SH-SY5Y (cell line): ENCODE data around the gene ARPC2.

Experiments
- GATA2 ChIP-seq: IDR thresholded peaks from 2 replicates; pipeline ENCODE4 v1.6.1; 2011; ENCODE audit warnings: mild to moderate bottlenecking, low read depth, low read length
- GATA3 ChIP-seq: IDR thresholded peaks from 2 replicates; pipeline ENCODE4 v1.6.1; 2011; ENCODE audit warnings: low read depth, mild to moderate bottlenecking, low read length, moderate library complexity

Gene ARPC2

GRCh38 chr2:218216674-218217359 lies at the start of gene ARPC2:
Gene ARPC2, plus strand, starts transcription at chr2:218217189. Its CDS starts 282 bp downstream, at chr2:218217471.
- TF ChIP-seq GATA3 = no peak
- TF ChIP-seq GATA2 = no peak

GRCh38 chr2:218168016-218168415 lies 49.0 kb upstream of the ARPC2 start:
- TF ChIP-seq GATA2 = no peak
- TF ChIP-seq GATA3 = no peak

GRCh38 chr2:218168635-218169462 lies 48.1 kb upstream of the ARPC2 start:
- TF ChIP-seq GATA2 (no peak), GATA3 (no peak)

- TF ChIP-seq GATA2 = no peak
- no peak for TF ChIP-seq GATA3
These were observed 47.0 kb upstream of the ARPC2 start for GRCh38 chr2:218169757-218170546.

- TF ChIP-seq GATA3 (no peak), GATA2 (no peak)
These were observed 44.1 kb upstream of the ARPC2 start for GRCh38 chr2:218172845-218173244.

- no peak for TF ChIP-seq GATA3
- TF ChIP-seq GATA2 = no peak
These were observed 37.2 kb upstream of the ARPC2 start for GRCh38 chr2:218179782-218180181.

- TF ChIP-seq GATA2 (no peak), GATA3 (no peak)
These were observed 36.4 kb upstream of the ARPC2 start for GRCh38 chr2:218180467-218181114.

- TF ChIP-seq GATA3 (no peak), GATA2 (no peak)
These were observed 32.7 kb upstream of the ARPC2 start for GRCh38 chr2:218184331-218184730.

GRCh38 chr2:218186355-218186766 lies 30.6 kb upstream of the ARPC2 start:
- TF ChIP-seq GATA3 (no peak), GATA2 (no peak)

- TF ChIP-seq GATA2 = no peak
- TF ChIP-seq GATA3 = no peak
These were observed 30.1 kb upstream of the ARPC2 start for GRCh38 chr2:218186876-218187275.

- TF ChIP-seq GATA2 = no peak
- TF ChIP-seq GATA3 = no peak
These were observed 29.5 kb upstream of the ARPC2 start for GRCh38 chr2:218187296-218188015.

GRCh38 chr2:218188528-218188927 lies 28.5 kb upstream of the ARPC2 start:
- no peak for TF ChIP-seq GATA2
- TF ChIP-seq GATA3 = no peak

- TF ChIP-seq GATA2 (no peak), GATA3 (no peak)
These were observed 24.0 kb upstream of the ARPC2 start for GRCh38 chr2:218192902-218193430.
